ENCODE measurements around the gene CD4.
A peak's percentile ranks its signal among the peaks of the same experiment; 100 is the strongest.

The CD4 gene

GRCh38 chr12:6778574-6779550 lies 10.5 kb upstream of the CD4 start:
- peak; percentile 100 for DNase-seq

GRCh38 chr12:6779708-6780432 lies 9.5 kb upstream of the CD4 start:
- DNase-seq = no peak

- DNase-seq = no peak
Measured at GRCh38 chr12:6780573-6780972, 8.8 kb upstream of the CD4 start.

- DNase-seq = no peak
Measured at GRCh38 chr12:6782119-6782518, 7.2 kb upstream of the CD4 start.

- no peak for DNase-seq
Measured at GRCh38 chr12:6782850-6783566, 6.3 kb upstream of the CD4 start.

- no peak for DNase-seq
Measured at GRCh38 chr12:6783828-6784227, 5.5 kb upstream of the CD4 start.

GRCh38 chr12:6784296-6784695 lies 5.0 kb upstream of the CD4 start:
- no peak for DNase-seq

GRCh38 chr12:6784761-6785160 lies 4.6 kb upstream of the CD4 start:
- DNase-seq = no peak

GRCh38 chr12:6786416-6787094 lies 2.8 kb upstream of the CD4 start:
- DNase-seq = no peak

- no peak for DNase-seq
Measured at GRCh38 chr12:6787309-6787708, 2.0 kb upstream of the CD4 start.

GRCh38 chr12:6790496-6791150 lies 1.3 kb downstream of the CD4 start:
- DNase-seq = no peak

- DNase-seq = no peak
Measured at GRCh38 chr12:6791931-6792520, 2.7 kb downstream of the CD4 start.

- no peak for DNase-seq
Measured at GRCh38 chr12:6792522-6793201, 3.3 kb downstream of the CD4 start.

- no peak for DNase-seq
Measured at GRCh38 chr12:6795088-6795487, 5.8 kb downstream of the CD4 start.

GRCh38 chr12:6796576-6796975 lies 7.2 kb downstream of the CD4 start:
- DNase-seq = no peak

GRCh38 chr12:6799147-6799546 lies 9.8 kb downstream of the CD4 start:
- DNase-seq = no peak

GRCh38 chr12:6807170-6807569 lies 17.8 kb downstream of the CD4 start:
- DNase-seq = no peak

- DNase-seq = no peak
Measured at GRCh38 chr12:6809056-6809455, 19.7 kb downstream of the CD4 start.

GRCh38 chr12:6810758-6811157 lies 21.4 kb downstream of the CD4 start:
- no peak for DNase-seq

- DNase-seq = no peak
Measured at GRCh38 chr12:6813363-6813762, 24.0 kb downstream of the CD4 start.

GRCh38 chr12:6816598-6816997 lies 27.3 kb downstream of the CD4 start:
- DNase-seq = no peak

Measured in NCI-H2171 (cell line).